Raji (cell line): Measurements from ENCODE around the gene HERC5.

Source experiments
- POLR2A ChIP-seq: IDR thresholded peaks from 2 replicates; pipeline ENCODE4 v1.6.1; 2011; ENCODE audit warnings: low read depth, low read length, control low read depth; ENCODE audit not compliant: insufficient read depth

The HERC5 gene

DNA sequence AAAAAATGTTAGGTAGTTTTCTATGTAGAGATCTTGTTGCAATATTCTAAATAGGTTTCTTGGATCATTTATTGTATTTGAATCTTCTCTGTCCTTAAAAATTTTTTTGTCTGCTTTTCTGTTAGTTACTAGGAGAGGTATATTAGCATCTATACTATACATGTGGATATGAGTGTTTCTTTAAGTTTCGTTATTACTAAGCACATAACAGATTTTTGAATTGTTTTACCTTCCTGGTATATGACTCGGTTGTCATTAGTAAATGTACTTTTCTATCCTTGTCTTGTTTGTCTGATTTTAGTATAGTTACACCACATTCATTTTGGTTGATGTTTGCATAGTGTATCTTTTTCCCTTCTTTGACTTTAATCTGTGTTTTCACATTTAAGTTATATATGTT, 46.4 kb downstream of the HERC5 start:
- no peak for TF ChIP-seq POLR2A

DNA sequence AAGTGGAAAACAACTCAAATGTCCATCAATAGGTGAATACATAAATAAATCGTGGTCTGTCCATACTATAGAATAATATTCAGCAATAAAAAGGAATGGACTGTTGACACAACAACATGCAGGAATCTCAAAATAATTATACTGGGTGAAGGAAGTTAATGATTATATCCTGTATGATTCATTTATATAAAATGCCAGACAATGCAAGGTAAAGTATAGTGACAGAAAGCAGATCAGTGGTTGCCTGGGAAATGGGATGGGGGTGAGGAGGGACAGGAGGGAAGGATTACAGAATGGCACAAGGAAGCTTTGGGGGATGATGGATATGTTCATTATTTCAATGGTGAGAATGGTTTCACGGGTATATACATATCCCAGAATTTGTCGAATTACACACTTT, 54.3 kb downstream of the HERC5 start:
- no peak for TF ChIP-seq POLR2A

DNA sequence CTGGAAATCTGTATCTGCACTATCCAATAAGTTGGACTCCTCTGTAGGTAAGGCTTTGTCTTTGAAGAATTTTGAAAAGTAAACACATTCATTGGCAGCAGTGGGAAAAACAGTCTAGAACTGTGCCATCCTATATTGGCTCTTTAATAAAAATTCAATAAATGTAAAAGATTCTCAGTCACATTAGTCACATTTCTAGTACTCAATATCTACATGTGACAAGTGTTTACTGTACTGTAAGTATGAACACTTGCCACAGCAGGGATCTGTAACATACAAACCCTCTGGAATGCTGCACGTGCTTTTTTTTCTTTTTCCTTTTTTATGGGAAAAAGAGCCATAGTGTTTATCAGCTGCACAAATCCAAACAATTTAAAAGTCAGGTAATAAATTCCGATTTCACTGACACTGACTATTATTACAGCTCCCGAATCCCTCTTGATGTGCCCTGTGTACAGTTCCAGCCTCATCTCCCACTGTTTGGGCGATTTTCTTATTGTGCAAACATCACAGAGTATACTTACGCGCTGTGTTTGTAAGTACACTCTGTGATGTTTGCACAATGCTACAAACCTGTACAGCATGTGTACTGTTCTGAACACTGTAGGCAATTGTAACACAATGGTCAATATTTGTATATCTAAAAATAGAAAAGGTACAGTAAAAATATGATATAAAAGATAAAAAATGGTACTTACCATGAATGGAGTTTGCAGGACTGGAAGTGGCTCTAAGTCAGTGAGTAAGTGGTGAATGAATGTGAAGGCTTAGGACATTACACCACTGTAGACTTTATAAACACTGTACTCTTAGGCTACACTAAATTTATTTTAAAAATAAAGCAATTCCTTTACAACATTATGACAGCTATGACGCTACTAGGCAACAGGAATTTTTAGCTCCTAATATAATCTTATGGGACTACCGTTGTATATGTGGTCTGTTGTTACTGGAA, 57.9 kb downstream of the HERC5 start:
- no peak for TF ChIP-seq POLR2A

DNA sequence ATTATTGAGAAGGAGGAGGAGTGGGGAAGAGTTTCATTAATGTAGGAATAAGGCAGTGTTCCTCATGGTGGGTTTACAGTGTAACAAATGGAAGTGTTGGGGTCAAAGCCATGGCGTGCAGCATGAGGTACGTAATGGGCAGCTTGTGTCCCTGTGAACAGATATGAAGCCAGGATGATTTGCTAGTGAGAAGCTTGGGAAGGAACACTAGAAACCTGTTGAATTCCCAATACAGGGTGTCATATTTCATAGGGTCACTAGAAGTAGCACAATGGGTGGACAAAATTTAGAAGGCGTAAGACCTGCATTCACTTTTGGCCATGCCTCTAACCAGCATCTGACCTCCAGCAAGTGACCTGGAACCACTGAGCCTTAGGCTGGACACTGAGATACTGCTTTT, 59.8 kb downstream of the HERC5 start:
- TF ChIP-seq POLR2A: no peak

DNA sequence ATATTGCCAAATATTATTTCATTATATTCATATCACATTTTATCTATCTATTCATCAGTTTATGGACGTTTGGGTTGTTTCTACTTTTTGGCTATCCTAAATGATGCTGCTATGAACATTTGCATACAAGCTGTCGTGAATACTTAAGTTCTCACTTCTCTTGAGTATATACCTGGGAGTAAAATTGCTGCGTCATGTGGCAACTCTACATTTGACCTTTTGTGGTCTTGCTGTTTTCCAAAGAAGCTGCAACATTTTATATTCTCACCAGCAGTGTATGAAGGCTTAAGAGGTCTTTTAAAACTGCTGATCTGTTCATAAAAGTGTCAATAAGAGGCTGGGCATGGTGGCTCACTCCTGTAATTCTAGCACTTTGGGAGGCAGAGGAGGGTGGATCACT, 60.9 kb downstream of the HERC5 start:
- TF ChIP-seq POLR2A: no peak

DNA sequence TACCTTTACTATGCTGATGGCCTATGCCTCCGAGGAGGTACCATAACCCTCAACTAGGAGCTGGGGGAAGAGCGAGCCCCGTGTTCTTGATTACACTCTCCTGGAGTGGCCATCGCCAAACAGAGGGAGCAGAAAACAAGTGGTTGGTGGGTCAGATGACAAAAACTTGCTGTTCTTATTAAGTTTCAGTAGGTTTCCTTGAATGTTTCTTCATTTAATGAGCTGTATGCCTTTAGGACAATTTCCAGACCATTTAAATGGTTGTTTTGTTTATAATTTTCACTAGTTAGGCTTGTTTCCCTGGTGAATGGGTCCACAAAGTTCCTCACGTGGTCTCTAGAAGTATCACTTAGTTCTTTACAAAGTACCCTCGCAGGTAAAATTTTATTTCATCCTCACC, 62.0 kb downstream of the HERC5 start:
- no peak for TF ChIP-seq POLR2A

DNA sequence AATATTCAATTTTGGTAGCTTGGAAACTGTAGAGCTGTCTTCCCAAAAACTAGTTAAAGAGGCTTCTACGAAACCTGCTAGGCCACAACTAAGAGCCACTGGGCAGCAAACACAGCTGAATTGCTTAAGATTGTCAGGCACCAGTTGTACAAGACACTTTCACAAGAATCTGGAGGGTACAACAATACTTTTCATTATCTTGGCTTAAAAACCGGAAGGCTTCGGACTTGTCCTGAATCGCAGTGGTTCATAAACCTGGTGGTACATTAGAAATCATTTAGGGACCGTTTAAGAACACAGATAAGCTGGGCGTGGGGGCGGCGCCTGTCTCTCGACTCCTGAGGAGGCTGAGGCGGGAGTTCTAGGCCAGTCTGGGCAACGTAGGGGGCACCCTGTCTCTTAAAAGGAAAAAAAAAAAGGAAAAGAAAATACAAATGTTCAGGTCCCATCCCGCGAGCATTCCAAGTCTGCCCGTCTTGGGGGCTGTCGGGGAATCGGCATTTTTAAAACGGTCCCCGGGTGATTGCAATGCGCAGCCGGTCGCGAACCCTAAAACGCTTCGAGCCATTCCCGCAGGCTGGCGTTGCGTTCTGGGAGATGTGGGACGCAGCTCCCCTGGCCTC, 65.9 kb downstream of the HERC5 start:
- no peak for TF ChIP-seq POLR2A

DNA sequence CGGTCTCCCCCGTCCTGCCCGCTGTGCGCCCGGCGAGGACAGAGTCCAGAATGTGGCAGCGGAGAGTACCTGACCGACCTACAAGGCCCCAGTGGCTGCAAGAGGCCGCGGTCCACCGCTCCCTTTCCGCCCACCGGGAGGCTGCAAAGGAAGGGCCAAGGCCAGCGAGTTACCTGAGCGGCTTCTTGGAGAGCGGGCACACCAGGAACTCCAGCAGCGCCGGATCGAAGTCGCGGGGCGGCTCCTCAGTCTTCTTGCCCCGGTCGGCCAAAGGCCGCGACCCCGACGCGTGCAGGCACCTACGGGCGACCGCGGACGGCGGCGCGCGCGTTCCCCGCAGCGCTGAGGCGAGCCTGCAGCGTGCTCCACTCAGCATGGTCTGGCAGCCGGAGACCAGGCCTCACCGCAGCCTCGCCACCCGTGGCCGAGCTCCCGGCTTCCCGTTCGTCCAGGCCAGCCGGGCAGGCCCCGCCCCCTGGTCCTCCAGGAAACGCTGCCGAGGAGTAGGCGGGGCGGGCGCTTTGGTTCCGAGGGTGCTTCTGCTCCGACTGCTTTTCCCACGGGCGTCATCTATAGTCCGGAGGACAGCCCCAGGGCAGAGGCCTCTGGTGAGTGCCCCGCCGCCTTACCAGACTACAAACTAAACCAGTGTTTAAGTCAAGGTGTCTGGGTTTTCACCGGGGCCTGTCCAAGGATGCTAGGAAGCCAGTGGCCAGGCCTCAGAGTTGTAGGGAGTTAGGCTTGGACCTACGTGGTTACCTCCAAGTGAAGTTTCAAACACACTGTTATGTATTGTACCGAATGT, 66.6 kb downstream of the HERC5 start, which contains the start of gene PYURF:
Gene PYURF (minus strand): TSS at position 452 of the 805 bp plus-strand sequence. CDS start 76 bp downstream, at position 376.
- TF ChIP-seq POLR2A: peak; percentile 69

DNA sequence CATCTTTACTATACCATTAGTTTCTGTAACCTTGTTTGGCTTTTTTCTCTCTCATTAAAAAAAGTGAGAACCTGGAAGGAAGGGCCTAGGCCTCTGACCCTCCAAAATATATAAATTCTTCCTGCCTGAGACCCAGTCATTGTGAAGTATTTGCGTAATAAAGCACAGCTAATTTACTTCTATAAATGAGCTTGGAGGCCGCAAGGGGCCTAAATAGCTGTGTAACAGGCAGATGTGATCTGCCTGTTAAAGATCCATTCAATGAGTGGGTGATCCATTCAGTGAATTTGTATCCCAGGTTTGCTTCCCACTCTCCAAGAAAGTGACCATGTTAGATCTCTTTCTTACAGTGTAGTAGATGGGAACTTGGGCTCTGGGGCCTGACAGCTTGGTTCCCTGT, 67.3 kb downstream of the HERC5 start:
- no peak for TF ChIP-seq POLR2A

DNA sequence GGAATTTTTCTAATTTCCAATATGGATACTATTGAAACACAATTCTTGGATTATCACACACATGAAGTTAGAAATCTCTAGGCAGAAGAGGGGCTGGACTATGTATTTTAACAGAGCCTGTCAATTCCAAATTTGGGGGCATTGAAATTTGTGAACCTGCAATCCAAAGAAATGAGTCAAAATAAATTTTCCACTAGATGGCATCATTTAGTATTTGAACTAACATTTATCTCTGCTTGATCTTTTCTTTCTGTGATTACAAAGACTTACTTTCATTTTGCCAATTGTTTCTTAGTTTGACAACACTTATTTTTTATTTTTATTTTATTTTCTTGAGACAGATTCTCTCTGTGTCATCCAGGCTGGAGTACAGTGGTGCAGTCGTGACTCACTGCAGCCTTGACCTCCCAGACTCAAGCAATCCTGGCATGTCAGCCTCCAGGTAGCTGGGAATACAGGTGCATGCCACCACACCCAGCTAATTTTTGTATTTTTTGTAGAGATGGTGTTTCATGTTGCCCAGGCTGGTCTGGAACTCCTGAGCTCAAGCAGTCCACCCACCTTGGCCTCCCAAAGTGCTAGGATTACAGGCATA, 69.4 kb downstream of the HERC5 start:
- no peak for TF ChIP-seq POLR2A

DNA sequence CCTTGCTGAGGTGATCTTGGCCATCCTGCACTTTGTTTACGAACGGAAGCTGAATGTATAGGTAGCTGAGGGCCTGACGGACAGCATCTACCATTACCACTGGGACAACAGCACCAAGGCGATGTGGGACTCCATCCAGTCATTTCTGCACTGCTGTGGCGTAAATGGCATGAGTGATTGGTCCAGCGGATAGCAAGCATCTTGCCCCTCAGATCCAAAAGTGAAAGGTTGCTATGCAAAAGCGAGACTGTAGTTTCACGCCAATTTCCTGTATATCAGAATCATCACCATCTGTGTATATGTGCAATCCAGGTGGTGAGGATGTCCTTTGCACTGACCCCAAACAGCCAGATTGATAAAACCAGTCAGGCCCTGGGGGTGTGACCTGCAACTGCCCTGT, 70.9 kb downstream of the HERC5 start:
- no peak for TF ChIP-seq POLR2A

DNA sequence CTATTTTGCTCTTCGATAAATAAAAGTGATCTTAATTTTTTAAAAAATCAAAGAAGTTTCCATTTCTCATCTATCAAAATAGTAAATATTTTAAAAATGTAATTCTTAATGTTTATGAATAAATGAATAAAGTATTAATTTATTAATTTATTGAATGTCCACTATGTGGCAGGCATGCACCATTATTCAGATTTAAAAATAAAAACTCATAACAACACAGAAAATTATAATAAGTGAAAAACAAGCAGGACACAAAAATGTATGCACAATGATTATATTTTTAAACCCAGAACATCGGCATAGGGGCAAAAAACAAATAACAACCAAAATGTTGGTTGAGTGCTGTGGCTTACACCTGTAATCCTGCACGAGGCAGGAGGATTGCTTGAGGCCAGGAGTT, 71.9 kb downstream of the HERC5 start:
- TF ChIP-seq POLR2A: no peak

DNA sequence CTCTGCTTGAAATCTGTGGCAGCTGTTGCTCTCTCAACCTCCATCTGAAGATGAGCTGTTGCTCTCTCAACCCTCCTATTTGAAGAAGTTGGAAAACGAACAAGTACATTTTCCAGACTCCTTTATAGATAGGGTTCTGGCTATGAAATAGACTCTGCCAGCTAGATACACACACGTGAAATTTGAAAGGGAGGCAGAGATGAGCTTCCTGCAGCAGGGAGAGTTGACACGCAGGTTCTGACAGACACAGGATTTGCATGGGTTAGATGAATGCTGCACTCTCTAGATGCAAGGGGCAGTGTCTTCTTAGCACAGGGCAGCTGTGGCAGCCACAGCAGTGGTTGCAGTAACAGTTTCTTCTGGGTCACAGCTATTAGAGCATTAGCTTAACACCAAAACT, 74.6 kb downstream of the HERC5 start:
- TF ChIP-seq POLR2A: no peak

DNA sequence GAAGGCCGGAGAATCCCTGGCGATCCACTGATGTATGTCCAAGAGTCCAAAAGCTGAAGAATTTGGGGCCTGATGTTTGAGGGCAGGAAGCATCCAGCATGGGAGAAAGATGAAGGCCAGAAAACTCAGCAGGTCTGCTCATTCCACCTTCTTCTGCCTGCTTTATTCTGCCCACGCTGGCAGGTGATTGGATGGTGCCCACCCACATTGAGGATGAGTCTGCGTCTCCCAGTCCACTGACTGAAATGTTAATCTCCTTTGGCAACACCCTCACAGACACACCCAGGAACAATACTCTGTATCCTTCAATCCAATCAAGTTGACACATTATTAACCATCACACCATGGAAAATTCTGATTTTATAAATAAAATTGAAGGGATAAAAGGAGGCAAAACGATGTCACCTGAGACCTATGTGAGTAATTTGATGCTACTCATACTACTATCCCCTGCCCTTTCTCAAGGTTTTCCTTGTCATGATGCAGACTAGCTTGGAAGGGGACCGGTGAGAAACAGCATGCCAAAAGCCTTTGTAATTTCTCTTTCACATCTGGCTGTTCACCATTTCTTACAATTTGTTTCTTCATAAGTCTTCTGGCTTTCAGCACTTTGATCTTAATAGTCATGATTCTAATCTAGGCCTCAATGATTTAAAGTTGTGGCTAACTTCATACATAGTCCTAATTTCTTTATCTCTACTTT, 76.3 kb downstream of the HERC5 start:
- no peak for TF ChIP-seq POLR2A
